NCI-H2227 treated with DMSO at 0.1 percent for 48 hours (cell line): ENCODE measurements around the gene PRKAG2.
"Not testable (repeated sequence)": the region's sequence is repeated elsewhere in the genome, so short reads cannot be mapped to it uniquely, and the experiment has no call there.

Experiments used
- DNase-seq: peaks from one replicate; lab custom pipeline; 2025; lab: John Stamatoyannopoulos, UW

The PRKAG2 gene

GRCh38 chr7:151549083-151549482 is 327.8 kb downstream of the PRKAG2 start:
- no peak for DNase-seq

GRCh38 chr7:151544183-151544582 is 332.7 kb downstream of the PRKAG2 start:
- DNase-seq = no peak

GRCh38 chr7:151542606-151543130 is 334.2 kb downstream of the PRKAG2 start:
- DNase-seq = no peak

GRCh38 chr7:151541709-151542499 is 335.0 kb downstream of the PRKAG2 start:
- DNase-seq = no peak

- DNase-seq = no peak
These were observed 336.8 kb downstream of the PRKAG2 start for GRCh38 chr7:151540146-151540545.

GRCh38 chr7:151539088-151539671 is 337.7 kb downstream of the PRKAG2 start:
- DNase-seq = peak; percentile 18

- no peak for DNase-seq
These were observed 338.9 kb downstream of the PRKAG2 start for GRCh38 chr7:151537818-151538561.

GRCh38 chr7:151536178-151536577 is 340.7 kb downstream of the PRKAG2 start:
- DNase-seq = not testable (repeated sequence)

GRCh38 chr7:151529842-151530241 is 347.1 kb downstream of the PRKAG2 start:
- no peak for DNase-seq

GRCh38 chr7:151524845-151525244 is 352.1 kb downstream of the PRKAG2 start:
- DNase-seq = no peak

GRCh38 chr7:151524331-151524730 is 352.6 kb downstream of the PRKAG2 start:
- no peak for DNase-seq

GRCh38 chr7:151520419-151521261 is 356.3 kb downstream of the PRKAG2 start:
- DNase-seq = peak; percentile 75

- peak; percentile 99 for DNase-seq
These were observed 357.0 kb downstream of the PRKAG2 start, which contains the start of gene RHEB for GRCh38 chr7:151519765-151520418. RHEB (minus strand) TSS chr7:151519895; CDS start chr7:151519511, 384 bp downstream.

- DNase-seq = not testable (repeated sequence)
These were observed 357.8 kb downstream of the PRKAG2 start for GRCh38 chr7:151518947-151519764.

- no peak for DNase-seq
These were observed 358.6 kb downstream of the PRKAG2 start for GRCh38 chr7:151518105-151518946.

- no peak for DNase-seq
These were observed 359.3 kb downstream of the PRKAG2 start for GRCh38 chr7:151517601-151518104.

GRCh38 chr7:151515276-151515565 is 361.7 kb downstream of the PRKAG2 start:
- DNase-seq = no peak

GRCh38 chr7:151514461-151515275 is 362.2 kb downstream of the PRKAG2 start:
- no peak for DNase-seq
